IMR-90 (cell line): Measurements from ENCODE around the gene NPR3. TPM values are rescaled to one million over a fixed set of nuclear protein-coding genes. Genes with fewer than 3 reads are reported as not detected.

ENCODE experiments used
- ATAC-seq: fragments of 200-7000 bp; cut with Tn5 transposase; 2 replicates; pipeline ENCODE4 v1.9.1; 2020; ENCODE audit warnings: low read depth, mild to moderate bottlenecking, moderate library complexity
- BruUV-seq: library from RNA; stranded (reverse); fragments of 400-500 nt; replicated peaks from 2 replicates; lab custom pipeline; 2021; lab: Mats Ljungman, UMichigan
- CTCF ChIA-PET: fragments of 300-600 bp; formaldehyde crosslinking; extraction: SDS; loops from one replicate; lab custom pipeline; 2021; ENCODE audit warnings: antibody characterized with exemption; lab: Yijun Ruan, JAX
- POLR2A ChIA-PET: fragments of 300-600 bp; sonication (Branson Sonifier 250); formaldehyde crosslinking; loops from one replicate; lab custom pipeline; 2022; ENCODE audit warnings: antibody characterized with exemption; ENCODE audit not compliant: unreplicated experiment; lab: Charles Lee
- DNase-seq: peaks from one replicate; pipeline ENCODE4 v3.0.0; 2013
- H2AFZ ChIP-seq: replicated peaks from 2 replicates; pipeline ENCODE3; 2013; ENCODE audit warnings: low read length, mild to moderate bottlenecking; ENCODE audit not compliant: poor library complexity
- H2AK5ac ChIP-seq: 2 replicates; pipeline ENCODE4 v1.6.1; 2013; ENCODE audit warnings: low read depth, low read length, inconsistent platforms
- H2AK9ac ChIP-seq: replicated peaks from 2 replicates; pipeline ENCODE3; 2013; ENCODE audit warnings: mild to moderate bottlenecking, low read depth, low read length, moderate library complexity; ENCODE audit not compliant: poor library complexity
- H2BK120ac ChIP-seq: 2 replicates; pipeline ENCODE4 v1.6.1; 2013; ENCODE audit warnings: low read depth, low read length, inconsistent platforms
- H2BK15ac ChIP-seq: 3 replicates; pipeline ENCODE4 v1.6.1; 2013; ENCODE audit warnings: low read depth, low read length, inconsistent platforms
- H2BK20ac ChIP-seq: 2 replicates; pipeline ENCODE4 v1.6.1; 2013; ENCODE audit warnings: low read depth, mild to moderate bottlenecking, inconsistent platforms, low read length, moderate library complexity
- H2BK5ac ChIP-seq: 2 replicates; pipeline ENCODE4 v1.6.1; 2013; ENCODE audit warnings: mild to moderate bottlenecking, low read depth, low read length, inconsistent platforms; ENCODE audit not compliant: poor library complexity, severe bottlenecking
- H3K14ac ChIP-seq: replicated peaks from 2 replicates; pipeline ENCODE4 v1.6.1; 2013; ENCODE audit warnings: low read depth, low read length, inconsistent platforms
- H3K18ac ChIP-seq: 2 replicates; pipeline ENCODE4 v1.6.1; 2013; ENCODE audit warnings: low read depth, low read length, control low read depth
- H3K23ac ChIP-seq: 2 replicates; pipeline ENCODE4 v1.6.1; 2013; ENCODE audit warnings: low read depth, low read length, inconsistent platforms
- H3K27ac ChIP-seq: 2 replicates; pipeline ENCODE4 v1.5.1; 2013; ENCODE audit warnings: mild to moderate bottlenecking, control low read depth, low read length; ENCODE audit not compliant: insufficient read depth
- H3K27me3 ChIP-seq: 2 replicates; pipeline ENCODE4 v1.6.1; 2013; ENCODE audit warnings: low read length; ENCODE audit not compliant: control insufficient read depth, insufficient read depth
- H3K36me3 ChIP-seq: 2 replicates; pipeline ENCODE4 v1.6.1; 2013; ENCODE audit warnings: low read length, mixed read lengths; ENCODE audit not compliant: control insufficient read depth, insufficient read depth
- H3K4ac ChIP-seq: 2 replicates; pipeline ENCODE4 v1.6.1; 2013; ENCODE audit warnings: low read depth, low read length, inconsistent platforms
- H3K4me1 ChIP-seq: 2 replicates; pipeline ENCODE4 v1.6.1; 2013; ENCODE audit warnings: low read length, mixed read lengths; ENCODE audit not compliant: control insufficient read depth, insufficient read depth
- H3K4me2 ChIP-seq: 2 replicates; pipeline ENCODE4 v1.6.1; 2013; ENCODE audit warnings: low read depth, mild to moderate bottlenecking, control low read depth, low read length, moderate library complexity
- H3K4me3 ChIP-seq: 2 replicates; pipeline ENCODE4 v1.5.1; 2013; ENCODE audit warnings: low read depth, mild to moderate bottlenecking, control low read depth, low read length, moderate library complexity; ENCODE audit not compliant: insufficient read depth
- H3K56ac ChIP-seq: 2 replicates; pipeline ENCODE4 v1.6.1; 2013; ENCODE audit warnings: low read length, inconsistent platforms; ENCODE audit not compliant: insufficient read depth; ENCODE audit errors: extremely low read depth
- H3K79me1 ChIP-seq, 2 experiments: 2 replicates each; pipeline ENCODE4 v1.6.1; 2013; ENCODE audit warnings: low read length in 2 of 2, inconsistent platforms in 1 of 2, low read depth in 1 of 2
- H3K9ac ChIP-seq: 2 replicates; pipeline ENCODE4 v1.6.1; 2013; ENCODE audit warnings: low read depth, low read length, control low read depth
- H3K9me1 ChIP-seq: 2 replicates; pipeline ENCODE4 v1.6.1; 2013; ENCODE audit warnings: low read length, inconsistent platforms; ENCODE audit not compliant: insufficient read depth
- H3K9me3 ChIP-seq: 2 replicates; pipeline ENCODE4 v1.6.1; 2013; ENCODE audit warnings: low read length; ENCODE audit not compliant: control insufficient read depth, insufficient read depth
- H4K20me1 ChIP-seq: 2 replicates; pipeline ENCODE4 v1.6.1; 2013; ENCODE audit warnings: low read length, inconsistent platforms; ENCODE audit not compliant: insufficient read depth
- H4K5ac ChIP-seq: 2 replicates; pipeline ENCODE4 v1.6.1; 2013; ENCODE audit warnings: mild to moderate bottlenecking, low read depth, low read length, control low read depth
- H4K8ac ChIP-seq, 2 experiments: 2 replicates each; pipeline ENCODE4 v1.6.1; 2013; ENCODE audit warnings: low read depth in 2 of 2, low read length in 2 of 2, control low read depth in 1 of 2, inconsistent platforms in 1 of 2
- H4K91ac ChIP-seq: 2 replicates; pipeline ENCODE4 v1.6.1; 2013; ENCODE audit warnings: low read depth, low read length, inconsistent platforms; ENCODE audit not compliant: insufficient read depth
- BHLHE40 ChIP-seq: fragments of 150-350 bp; IDR thresholded peaks from 2 replicates; pipeline ENCODE4 v1.6.1; 2016; ENCODE audit warnings: mild to moderate bottlenecking, low read depth, low read length
- CHD1 ChIP-seq: IDR thresholded peaks from 2 replicates; pipeline ENCODE4 v1.6.1; 2012; ENCODE audit warnings: low read depth, low read length, improper control_type of control experiment
- CTCF ChIP-seq: conservative IDR thresholded peaks from 2 replicates; pipeline ENCODE4 v1.5.1; 2012; ENCODE audit warnings: mild to moderate bottlenecking, low read depth, low read length, improper control_type of control experiment
- FOS ChIP-seq: fragments of 150-350 bp; IDR thresholded peaks from 2 replicates; pipeline ENCODE4 v1.6.1; 2016; ENCODE audit warnings: low read depth, low read length
- MXI1 ChIP-seq: IDR thresholded peaks from 2 replicates; pipeline ENCODE4 v1.6.1; 2012; ENCODE audit warnings: low read depth, mild to moderate bottlenecking, low read length, moderate library complexity, borderline replicate concordance
- NFE2L2 ChIP-seq: fragments of 150-350 bp; IDR thresholded peaks from 2 replicates; pipeline ENCODE4 v1.6.1; 2016; ENCODE audit warnings: low read depth, mild to moderate bottlenecking, low read length
- POLR2A ChIP-seq: IDR thresholded peaks from 2 replicates; pipeline ENCODE4 v1.6.1; 2012; ENCODE audit warnings: mild to moderate bottlenecking, low read depth, low read length
- RAD21 ChIP-seq: IDR thresholded peaks from 2 replicates; pipeline ENCODE4 v1.6.1; 2012; ENCODE audit warnings: low read length, improper control_type of control experiment
- RCOR1 ChIP-seq: IDR thresholded peaks from 2 replicates; pipeline ENCODE4 v1.6.1; 2012; ENCODE audit warnings: mild to moderate bottlenecking, low read length, improper control_type of control experiment; ENCODE audit not compliant: insufficient replicate concordance
- RFX5 ChIP-seq: IDR thresholded peaks from 2 replicates; pipeline ENCODE4 v1.8.0; 2012; ENCODE audit warnings: low read depth, mild to moderate bottlenecking, low read length, moderate library complexity
- SMC3 ChIP-seq: fragments of 150-350 bp; IDR thresholded peaks from 2 replicates; pipeline ENCODE4 v1.6.1; 2016; ENCODE audit warnings: low read depth, mild to moderate bottlenecking, antibody characterized with exemption, low read length, moderate library complexity
- USF2 ChIP-seq: fragments of 150-350 bp; IDR thresholded peaks from 2 replicates; pipeline ENCODE4 v1.6.1; 2017; ENCODE audit warnings: mild to moderate bottlenecking, antibody characterized with exemption, low read length, low read depth
- WGBS, 2 experiments: methylation state at CpG; one replicate each; pipeline versions ENCODE4 v1.1.5 to v1.1.7; 2013; ENCODE audit warnings: missing lambda C conversion rate in 2 of 2; ENCODE audit not compliant: insufficient read length in 1 of 2; ENCODE audit errors: extremely low coverage in 2 of 2; 5-methylcytosine and 5-hydroxymethylcytosine counted together
- dilution Hi-C: fragments of 300-500 bp; cut with HindIII; formaldehyde crosslinking; loops from one replicate; pipeline ENCODE4 v1.14.3; 2018; ENCODE audit warnings: low sequenced_read_pairs; ENCODE audit not compliant: unreplicated experiment
- in situ Hi-C: fragments of 300-500 bp; cut with MboI; formaldehyde crosslinking; loops from 3 replicates; pipeline ENCODE4 v1.14.3; 2019; ENCODE audit warnings: low sequenced_read_pairs, inconsistent platforms, mixed read lengths
- intact Hi-C: fragments of 100-400 bp; cut with micrococcal nuclease; formaldehyde crosslinking; loops from 2 replicates; pipeline ENCODE4 v1.10.0; 2022
- polyA plus RNA-seq, 3 experiments: library from polyadenylated mRNA; depleted of rRNA; stranded (reverse); fragments of >200 nt; gene quantifications; 2 replicates each; pipeline ENCODE4 v1.2.3, GENCODE V29; 2012; ENCODE audit warnings: low replicate concordance in 1 of 3
- total RNA-seq: library from RNA; depleted of rRNA; stranded (reverse); fragments of >200 nt; gene quantifications from 2 replicates; pipeline ENCODE4 v1.2.3, GENCODE V29; 2012

Gene NPR3
- total and polyA plus RNA-seq, 2 of the 4 experiments (the other 2 are of a cell fraction), result 24.6 to 88.2 TPM

GRCh38 chr5:32690666-32691065, 20.5 kb upstream of the NPR3 start:
- Histone ChIP-seq H3K9ac (no peak overlapping the region), H3K4me1 (peaks cover 9% of the 10 kb centered on the region), H3K36me3 (no peaks in the 10 kb centered on the region), H3K23ac (no peak overlapping the region), H4K8ac (no peak overlapping the region), H3K9me3 (no peaks in the 10 kb centered on the region), H3K4me3 (no peak overlapping the region), H4K20me1 (no peaks in the 10 kb centered on the region), H2BK20ac (peak overlapping the region; percentile 27), H3K79me1 (no peaks in the 10 kb centered on the region), H2AK5ac (peak overlapping the region; percentile 56; the same call in 1 of the 2 replicates), H2AFZ (peak overlapping the region; percentile 3), H3K9me1 (peaks cover 5% of the 10 kb centered on the region; the same call in 1 of the 2 replicates), H3K4ac (peak overlapping the region; percentile 19; the same call in 1 of the 2 replicates), H4K91ac (0 out of 2 replicates have a peak overlapping the region, but pooled peaks have one; percentile 36), H3K4me2 (no peak overlapping the region), H2BK5ac (no peak overlapping the region), H3K14ac (peak overlapping the region; percentile 22), H2BK15ac (peak overlapping the region; percentile 85; the same call in 2 of the 3 replicates), H2BK120ac (peak overlapping the region; percentile 47), H4K5ac (no peak overlapping the region), H3K56ac (no peak overlapping the region), H3K27me3 (no peaks in the 10 kb centered on the region), H3K18ac (no peak overlapping the region), H2AK9ac (no peak overlapping the region), H3K27ac (no peak overlapping the region)
- ChIA-PET POLR2A (no interaction called here), CTCF (no interaction called here)
- TF ChIP-seq USF2, result no peak
- TF ChIP-seq SMC3, result no peak
- no peak for TF ChIP-seq RAD21
- no peak for TF ChIP-seq CTCF
- no peak for TF ChIP-seq CHD1
- no peak for TF ChIP-seq BHLHE40
- TF ChIP-seq NFE2L2, result no peak
- TF ChIP-seq RFX5, result no peak
- TF ChIP-seq MXI1, result no peak
- TF ChIP-seq RCOR1, result no peak
- TF ChIP-seq POLR2A, result no peak
- no peak for TF ChIP-seq FOS
- no peak for ATAC-seq
- intact Hi-C loops, result loop anchor here (5.0 kb wide), 1 partner anchor 458 kb away; no protein-coding TSS in a partner anchor
- DNase-seq, result no peak
- dilution Hi-C loops, result no loop called here
- in situ Hi-C loops, result loop anchor here (10.0 kb wide), 1 partner anchor 734 kb away; no protein-coding TSS in a partner anchor
- no TSS peak for BruUV-seq
- 94% methylated on average over 3 of the region's 3 CpGs; no CpG with 5 or more reads in 1 of the 2 experiments for WGBS, 2 experiments
